ENCODE results near the gene GRIN2A.

DNA sequence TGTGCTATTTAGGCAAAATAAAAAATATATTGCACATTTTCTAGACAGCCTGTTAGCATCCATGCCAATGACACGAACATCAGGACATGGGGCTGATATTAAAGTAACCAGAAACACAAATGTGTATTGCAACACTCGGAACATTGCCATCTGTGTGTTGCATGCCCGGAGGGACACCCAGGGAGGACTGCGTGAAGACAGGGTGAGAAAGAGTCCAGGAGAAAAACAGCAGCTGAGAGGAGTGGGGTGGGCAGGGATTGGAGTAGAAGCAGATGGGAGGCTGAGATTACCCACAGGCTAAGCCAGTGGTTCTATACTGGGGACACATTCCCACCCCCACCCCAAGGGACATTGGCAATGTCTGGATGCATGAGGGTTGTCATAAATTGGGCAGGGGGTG is 114.8 kb downstream of the GRIN2A start:
- TF ChIP-seq, protein P1, sequence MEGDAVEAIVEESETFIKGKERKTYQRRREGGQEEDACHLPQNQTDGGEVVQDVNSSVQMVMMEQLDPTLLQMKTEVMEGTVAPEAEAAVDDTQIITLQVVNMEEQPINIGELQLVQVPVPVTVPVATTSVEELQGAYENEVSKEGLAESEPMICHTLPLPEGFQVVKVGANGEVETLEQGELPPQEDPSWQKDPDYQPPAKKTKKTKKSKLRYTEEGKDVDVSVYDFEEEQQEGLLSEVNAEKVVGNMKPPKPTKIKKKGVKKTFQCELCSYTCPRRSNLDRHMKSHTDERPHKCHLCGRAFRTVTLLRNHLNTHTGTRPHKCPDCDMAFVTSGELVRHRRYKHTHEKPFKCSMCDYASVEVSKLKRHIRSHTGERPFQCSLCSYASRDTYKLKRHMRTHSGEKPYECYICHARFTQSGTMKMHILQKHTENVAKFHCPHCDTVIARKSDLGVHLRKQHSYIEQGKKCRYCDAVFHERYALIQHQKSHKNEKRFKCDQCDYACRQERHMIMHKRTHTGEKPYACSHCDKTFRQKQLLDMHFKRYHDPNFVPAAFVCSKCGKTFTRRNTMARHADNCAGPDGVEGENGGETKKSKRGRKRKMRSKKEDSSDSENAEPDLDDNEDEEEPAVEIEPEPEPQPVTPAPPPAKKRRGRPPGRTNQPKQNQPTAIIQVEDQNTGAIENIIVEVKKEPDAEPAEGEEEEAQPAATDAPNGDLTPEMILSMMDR (optimal IDR thresholded peaks at IDR 0.05 in 1 of 3, IDR thresholded peaks at IDR 0.05 in 1 of 3, conservative IDR thresholded peaks at IDR 0.05 in 1 of 3; ENCODE audit: extremely low read depth in 1 of 3, insufficient read depth in 2 of 3, low read length in 3 of 3), result no peak
- TF ChIP-seq EZH2 (IDR thresholded peaks at IDR 0.05; ENCODE audit: low read length), result no peak

Data from keratinocyte (primary cell).